Breast epithelium (tissue), 3 donors: ENCODE measurements around the gene DCTPP1. TPM values are rescaled to one million over a fixed set of nuclear protein-coding genes. Genes with fewer than 3 reads are reported as not detected.

Experiments used
- total RNA-seq, 3 donors: library from RNA; depleted of rRNA; stranded (reverse); fragments of >200 nt; gene quantifications; one replicate each; pipeline ENCODE4 v1.1.0, GENCODE V29; 2016

DCTPP1 gene
- total RNA-seq, 3 donors from 2014 or later, result 11.2 to 25.6 (median 20.1) TPM

Other genes starting within 250 kb of the DCTPP1 start
- 10 to 100 TPM; 24.4 to 30.9 (median 24.9) TPM for gene CORO1A, start 246.4 kb downstream of the DCTPP1 start, total RNA-seq
- 100 to 1,000 TPM; 125 to 267 (median 258) TPM for gene BOLA2B, start 236.4 kb downstream of the DCTPP1 start, total RNA-seq
- 10 to 100 TPM; 27.4 to 59.0 (median 34.7) TPM for gene SLX1A, start 236.2 kb downstream of the DCTPP1 start, total RNA-seq
- gene SULT1A3, start 230.8 kb downstream of the DCTPP1 start, total RNA-seq, result 10 to 100 TPM; 12.3 to 27.0 (median 15.7) TPM
- gene NPIPB13, start 181.6 kb downstream of the DCTPP1 start, total RNA-seq, result 10 to 100 TPM in 2 of 3 donors, 1 to 10 TPM in 1; 5.9 to 14.0 (median 10.2) TPM
- 10 to 100 TPM; 26.2 to 47.2 (median 38.3) TPM for gene CD2BP2, start 74.7 kb downstream of the DCTPP1 start, total RNA-seq
- 10 to 100 TPM; 19.0 to 22.2 (median 21.0) TPM for gene TBC1D10B, start 59.5 kb downstream of the DCTPP1 start, total RNA-seq
- gene MYL11, start 55.2 kb downstream of the DCTPP1 start, total RNA-seq, result not detected
- gene SEPTIN1, start 47.5 kb downstream of the DCTPP1 start, total RNA-seq, result 1 to 10 TPM; 1.3 to 4.6 (median 2.7) TPM
- gene ZNF48, start 34.6 kb downstream of the DCTPP1 start, total RNA-seq, result 1 to 10 TPM; 4.8 to 9.5 (median 6.2) TPM
- 10 to 100 TPM; 21.1 to 29.2 (median 22.2) TPM for gene ZNF771, start 22.4 kb downstream of the DCTPP1 start, total RNA-seq
- 10 to 100 TPM; 28.8 to 44.5 (median 40.6) TPM for gene SEPHS2, start 15.8 kb upstream of the DCTPP1 start, total RNA-seq
- 1 to 10 TPM; 2.3 to 5.7 (median 2.4) TPM for gene ITGAL, start 42.7 kb upstream of the DCTPP1 start, total RNA-seq
- gene ZNF768, start 96.5 kb upstream of the DCTPP1 start, total RNA-seq, result 10 to 100 TPM; 23.3 to 33.2 (median 29.8) TPM
- 10 to 100 TPM; 10.7 to 14.7 (median 13.2) TPM for gene ZNF747, start 104.8 kb upstream of the DCTPP1 start, total RNA-seq
- gene ZNF764, start 128.3 kb upstream of the DCTPP1 start, total RNA-seq, result 1 to 10 TPM; 4.0 to 8.2 (median 7.5) TPM
- gene ZNF688, start 141.7 kb upstream of the DCTPP1 start, total RNA-seq, result 10 to 100 TPM; 17.4 to 18.4 (median 18.4) TPM
- 10 to 100 TPM in 2 of 3 donors, 1 to 10 TPM in 1; 6.7 to 14.4 (median 12.0) TPM for gene ZNF785, start 155.7 kb upstream of the DCTPP1 start, total RNA-seq
- gene ZNF689, start 180.4 kb upstream of the DCTPP1 start, total RNA-seq, result 10 to 100 TPM in 2 of 3 donors, 1 to 10 TPM in 1; 7.0 to 15.4 (median 12.8) TPM
- 10 to 100 TPM; 21.3 to 30.2 (median 26.9) TPM for gene PRR14, start 220.9 kb upstream of the DCTPP1 start, total RNA-seq
- 10 to 100 TPM; 13.6 to 25.2 (median 17.7) TPM for gene FBRS, start 228.4 kb upstream of the DCTPP1 start, total RNA-seq